Activated naive CD4-positive, alpha-beta T cell treated with Interleukin-2 at 50 U/mL for 16 hours (primary cell): ENCODE data around the gene ENTPD7.
"Not testable (repeated sequence)": the region's sequence is repeated elsewhere in the genome, so short reads cannot be mapped to it uniquely, and the experiment has no call there.

Source experiments
- DNase-seq: peaks from one replicate; pipeline ENCODE4 v3.0.0-alpha.2; 2020

The ENTPD7 gene

DNA sequence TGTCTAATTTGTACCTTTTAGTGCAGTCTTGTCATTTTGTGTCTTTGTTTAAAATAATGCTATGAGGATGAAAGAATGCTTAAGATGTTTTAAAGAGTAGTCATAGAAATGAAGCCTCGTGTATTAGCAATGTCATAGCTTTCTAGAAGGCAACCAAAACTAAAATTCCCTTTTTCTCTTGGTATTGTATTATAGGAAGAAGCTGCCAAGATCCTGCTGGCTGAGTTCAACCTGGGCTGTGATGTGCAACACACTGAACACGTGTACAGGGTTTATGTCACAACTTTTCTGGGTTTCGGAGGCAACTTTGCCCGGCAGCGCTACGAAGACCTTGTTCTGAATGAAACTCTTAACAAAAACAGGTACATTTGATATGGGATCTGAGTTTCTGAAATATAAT, 36.5 kb downstream of the ENTPD7 start:
- DNase-seq: no peak

DNA sequence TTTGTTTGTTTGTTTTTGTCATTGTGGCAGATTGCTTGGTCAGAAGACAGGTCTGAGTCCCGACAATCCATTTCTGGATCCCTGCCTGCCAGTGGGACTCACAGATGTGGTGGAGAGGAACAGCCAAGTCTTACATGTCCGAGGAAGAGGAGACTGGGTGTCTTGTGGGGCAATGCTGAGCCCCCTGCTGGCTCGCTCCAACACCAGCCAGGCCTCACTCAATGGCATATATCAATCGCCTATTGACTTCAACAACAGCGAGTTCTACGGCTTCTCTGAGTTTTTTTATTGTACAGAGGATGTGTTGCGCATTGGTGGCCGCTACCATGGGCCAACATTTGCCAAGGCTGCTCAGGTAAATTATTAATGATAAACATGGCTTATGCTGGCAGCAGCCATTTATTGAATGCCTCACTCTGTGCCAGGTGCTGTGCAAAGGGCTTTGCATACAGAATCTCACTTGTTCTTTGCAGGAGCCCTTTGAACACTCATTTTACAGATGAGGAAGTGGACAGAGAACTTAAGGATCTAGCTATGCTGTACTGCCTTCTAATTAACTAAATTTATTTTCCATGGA, 39.3 kb downstream of the ENTPD7 start:
- DNase-seq: no peak

DNA sequence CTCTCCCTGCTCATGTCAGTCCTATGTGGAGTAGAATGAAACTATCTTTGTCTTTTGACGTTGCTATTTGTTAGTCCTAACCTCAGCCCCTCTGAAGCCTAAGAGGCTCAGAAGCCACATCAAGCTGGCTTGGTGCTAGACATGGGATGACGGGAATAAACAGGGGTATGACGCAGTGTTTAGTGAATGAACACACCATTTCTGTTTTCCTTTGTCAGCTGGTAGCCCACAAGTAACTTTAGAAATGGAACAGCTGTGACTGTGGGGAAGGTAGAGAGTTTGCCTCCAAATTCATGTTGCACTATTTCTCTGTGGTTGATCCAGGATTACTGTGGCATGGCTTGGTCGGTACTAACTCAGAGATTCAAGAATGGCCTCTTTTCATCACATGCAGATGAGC, 41.3 kb downstream of the ENTPD7 start:
- no peak for DNase-seq

DNA sequence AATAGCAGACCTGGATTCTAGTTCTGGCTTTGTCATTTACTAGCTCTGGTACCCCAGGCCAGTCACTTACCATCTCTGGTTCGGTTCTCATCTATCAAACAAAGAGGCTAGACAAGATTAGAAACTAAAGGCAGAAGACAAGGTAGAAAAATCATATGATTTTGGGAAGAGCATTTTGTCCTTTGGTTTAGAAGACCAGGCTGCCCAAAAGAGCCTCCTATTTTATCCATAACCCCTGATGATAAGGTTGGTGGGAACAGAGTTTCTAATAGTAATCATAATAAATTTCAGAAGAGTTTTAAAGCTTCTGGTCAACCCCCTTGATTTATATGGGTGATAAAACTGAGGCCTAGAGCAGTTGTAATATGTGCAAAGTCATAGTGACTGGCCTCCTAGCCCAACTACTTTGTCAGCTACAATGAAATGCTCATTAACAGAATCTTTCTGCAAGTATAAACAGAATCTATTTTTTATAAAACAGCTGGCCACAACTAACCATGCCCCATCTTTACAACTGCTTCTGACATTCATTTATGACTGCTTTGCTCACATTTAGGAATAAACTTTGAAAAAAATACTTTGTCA, 49.2 kb downstream of the ENTPD7 start:
- DNase-seq: no peak

DNA sequence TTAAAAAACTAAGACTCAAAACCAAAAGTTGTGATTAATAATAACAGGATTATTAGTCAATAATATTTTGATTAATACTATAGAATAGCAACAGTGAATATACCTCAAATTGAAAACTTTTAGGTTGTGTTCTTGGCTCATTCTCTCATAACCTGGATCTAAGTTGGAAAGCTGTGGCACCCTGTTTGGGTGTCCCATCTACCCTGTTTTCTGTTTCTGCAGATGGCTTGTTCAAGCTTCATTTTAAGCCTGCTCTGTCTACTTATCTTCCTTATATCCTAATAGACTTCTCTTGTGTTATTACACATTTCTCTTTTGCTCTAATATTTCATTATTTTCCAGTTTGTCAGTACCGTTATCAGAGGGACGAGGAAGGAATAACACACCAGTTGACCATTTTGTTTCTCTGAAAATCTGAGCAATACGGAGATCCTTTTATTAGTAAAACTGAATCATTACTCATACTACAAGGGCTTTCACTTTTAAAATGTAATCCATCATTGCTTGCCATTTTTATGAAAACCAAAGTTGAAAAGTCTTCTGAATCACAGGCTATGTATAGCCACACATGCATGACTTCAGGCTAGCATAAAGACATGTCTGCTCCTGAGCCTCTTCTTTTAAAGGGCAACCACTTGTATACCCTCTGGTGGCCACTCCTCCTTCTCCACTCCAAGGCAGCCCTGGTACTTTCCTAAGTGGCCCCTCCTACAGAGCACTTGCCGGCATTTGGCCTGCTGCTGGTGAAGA, 50.3 kb downstream of the ENTPD7 start:
- no peak for DNase-seq

DNA sequence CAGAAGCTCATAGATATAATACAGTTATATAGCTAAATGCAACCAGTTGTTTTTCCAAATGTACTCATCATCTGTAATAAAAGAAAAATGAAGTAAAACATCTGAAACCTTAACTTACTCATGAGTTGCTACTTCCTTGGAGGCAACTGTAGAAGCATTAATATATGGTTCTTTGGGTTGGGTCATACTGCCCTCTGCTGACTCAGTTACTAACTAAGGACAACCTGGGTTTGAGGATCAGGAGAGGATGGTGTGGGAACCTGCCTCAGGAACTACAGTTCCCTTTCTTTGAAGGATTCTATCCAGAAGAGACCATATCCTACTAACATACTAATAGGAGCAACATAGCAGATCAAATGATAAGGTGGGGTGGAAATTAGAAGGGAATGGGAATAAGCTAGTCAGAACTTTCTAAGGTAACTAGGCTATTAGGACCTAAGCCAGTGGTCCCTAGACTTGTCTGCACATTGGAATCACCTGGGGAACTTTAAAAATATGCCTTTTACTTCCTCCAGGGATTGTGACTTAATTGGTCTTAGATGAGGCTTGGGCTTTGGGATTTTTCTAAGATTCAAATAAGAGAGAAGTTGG, 51.9 kb downstream of the ENTPD7 start:
- no peak for DNase-seq

DNA sequence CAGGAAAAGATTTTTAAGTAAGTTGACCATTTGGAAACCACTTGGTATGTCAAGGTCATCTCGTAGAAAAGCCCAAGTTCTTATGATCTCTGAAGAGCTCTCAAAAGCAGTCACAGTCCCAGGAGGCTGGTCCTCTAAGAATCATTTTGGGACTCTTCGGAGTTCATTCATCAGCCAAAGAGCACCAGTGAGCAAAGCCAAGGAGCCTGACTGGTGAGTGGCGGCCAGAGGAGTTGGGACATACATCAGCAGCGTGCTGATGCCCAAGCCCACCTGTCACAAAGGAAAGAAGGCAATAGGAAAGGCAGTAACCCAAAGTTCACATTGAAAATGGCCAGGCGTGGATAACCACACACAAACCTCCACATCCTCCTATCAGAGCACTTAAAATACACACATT, 55.1 kb downstream of the ENTPD7 start:
- DNase-seq: no peak

DNA sequence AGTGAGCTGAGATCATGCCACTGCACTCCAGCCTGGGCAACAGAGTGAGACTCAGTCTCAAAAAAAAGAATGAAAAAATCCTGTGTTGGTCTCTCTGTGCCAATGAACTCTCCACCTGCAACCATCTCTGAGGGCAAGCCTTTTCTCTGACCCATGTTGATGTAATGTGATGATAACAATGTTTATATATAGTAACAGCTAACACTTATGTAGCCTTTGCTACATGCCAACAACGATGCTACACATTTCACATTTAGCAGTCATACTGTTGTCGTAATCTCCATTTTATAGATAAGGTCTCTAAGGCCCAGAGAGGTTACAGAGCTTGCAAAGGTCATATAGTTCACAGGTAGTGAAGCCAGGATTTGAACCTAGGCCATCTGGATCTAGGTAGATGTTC, 61.1 kb downstream of the ENTPD7 start:
- DNase-seq: no peak

DNA sequence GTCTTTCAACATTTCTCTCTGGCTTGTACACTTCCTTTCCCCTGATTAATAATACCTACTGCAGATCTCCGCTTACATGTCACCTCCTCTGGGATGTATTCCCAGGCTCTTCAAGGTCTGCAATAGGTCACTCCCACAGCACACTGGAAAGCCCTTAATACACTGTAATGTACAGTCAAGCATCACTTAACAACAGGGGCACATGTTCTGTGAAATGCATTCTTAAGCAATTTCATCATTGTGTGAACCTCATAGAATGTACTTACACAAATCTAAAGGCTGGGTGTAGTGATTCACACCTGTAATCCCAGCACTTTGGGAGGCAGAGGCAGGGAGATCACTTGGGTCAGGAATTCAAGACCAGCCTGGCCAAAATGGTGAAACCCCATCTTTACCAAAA, 70.7 kb downstream of the ENTPD7 start:
- DNase-seq: no peak

DNA sequence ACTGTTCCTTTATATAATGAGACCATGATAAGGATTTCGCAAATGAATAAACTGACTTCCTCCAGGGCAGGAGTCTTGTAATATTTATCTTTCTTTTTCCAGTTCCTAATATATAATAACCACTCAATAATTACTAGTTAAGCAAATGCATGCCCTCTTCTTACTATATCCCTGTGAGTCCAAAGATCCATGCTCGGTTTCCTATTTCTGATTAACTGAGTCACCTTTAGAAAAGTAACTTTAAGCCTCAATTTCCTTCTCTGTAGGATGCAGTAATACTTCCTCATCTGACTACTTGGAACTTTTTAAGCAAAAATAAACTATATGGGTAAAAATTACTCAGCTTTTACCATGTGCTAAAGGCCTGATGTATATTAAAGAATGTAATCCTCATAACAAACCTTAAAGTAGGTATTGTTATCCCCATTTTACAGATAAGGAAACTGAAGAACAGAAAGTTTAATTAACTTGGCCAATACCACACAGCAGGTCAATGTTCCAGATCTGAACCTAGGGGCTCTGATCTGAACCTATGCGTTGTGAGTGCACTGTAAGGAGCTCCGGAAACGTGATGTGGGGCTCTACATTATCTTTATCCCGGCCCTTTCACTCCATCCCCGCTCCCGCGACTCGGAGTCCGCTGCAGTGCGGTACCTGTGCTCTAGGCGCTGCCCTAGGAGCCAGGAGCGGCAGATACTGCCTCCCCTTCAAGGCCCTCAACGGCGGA, 72.2 kb downstream of the ENTPD7 start:
- no peak for DNase-seq

DNA sequence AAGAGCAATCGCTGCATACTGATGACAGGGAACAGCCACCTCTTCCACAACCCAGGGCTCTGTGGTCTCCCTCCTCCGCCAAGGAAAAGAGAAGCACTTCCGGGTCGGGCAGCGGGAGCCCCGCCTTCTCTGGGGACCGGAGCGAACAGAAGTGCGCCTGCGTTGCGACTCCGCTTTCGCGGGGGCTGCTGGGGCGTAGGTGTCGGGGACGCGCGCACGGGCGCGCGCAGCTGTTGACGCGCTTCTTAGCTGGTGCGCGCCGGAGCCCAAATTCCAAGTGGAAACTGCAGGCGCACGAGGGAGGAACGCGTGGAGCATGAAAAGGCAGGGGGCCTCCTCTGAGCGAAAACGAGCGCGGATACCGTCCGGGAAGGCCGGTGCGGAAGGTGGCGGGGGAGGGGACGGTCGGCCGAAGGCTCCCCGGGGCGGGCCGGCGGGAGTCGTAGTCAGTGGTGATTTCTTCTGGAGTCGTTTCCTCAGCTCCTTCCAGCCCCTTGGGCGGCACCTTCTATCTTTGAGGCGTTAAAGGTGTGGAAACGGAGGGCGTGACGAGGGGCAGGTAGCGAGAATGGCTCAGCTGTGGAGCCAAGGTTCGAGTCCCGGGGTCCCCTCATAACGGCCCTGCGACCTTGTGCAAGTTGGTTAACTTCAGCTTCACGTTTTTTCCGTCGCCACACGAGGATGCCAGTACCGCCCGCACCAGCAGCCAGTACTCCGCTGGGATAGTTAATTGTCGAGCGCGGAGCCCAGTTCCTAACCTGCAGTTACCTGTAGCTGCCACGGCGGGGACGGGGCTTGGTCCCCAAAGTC, 72.9 kb downstream of the ENTPD7 start, which contains the start of the genes COX15 and CUTC:
COX15 (minus strand) TSS at position 95 of the 810 bp plus-strand sequence; CDS start at position 17, 78 bp downstream.
CUTC (plus strand) TSS at position 202 of the 810 bp plus-strand sequence; CDS start at position 317, 115 bp downstream.
- peak; percentile 95 for DNase-seq

DNA sequence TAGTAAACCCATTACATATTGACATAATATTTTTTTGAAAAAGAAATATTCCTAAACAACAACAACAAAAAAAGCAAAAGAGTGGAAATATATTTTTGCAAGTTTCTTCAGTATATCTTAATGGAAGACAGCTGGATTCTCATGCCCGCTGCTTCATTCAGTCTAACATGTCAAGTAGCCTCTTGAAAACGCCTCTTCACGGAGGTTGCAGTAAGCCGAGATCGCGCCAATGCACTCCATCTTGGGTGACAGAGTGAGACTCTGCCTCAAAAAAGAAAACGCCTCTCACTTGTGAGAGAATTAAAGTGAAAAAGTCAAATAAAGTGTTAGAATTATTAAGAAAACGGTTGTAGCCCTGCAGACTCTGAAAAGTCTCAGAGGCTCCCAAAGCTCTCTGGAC, 74.1 kb downstream of the ENTPD7 start:
- no peak for DNase-seq

DNA sequence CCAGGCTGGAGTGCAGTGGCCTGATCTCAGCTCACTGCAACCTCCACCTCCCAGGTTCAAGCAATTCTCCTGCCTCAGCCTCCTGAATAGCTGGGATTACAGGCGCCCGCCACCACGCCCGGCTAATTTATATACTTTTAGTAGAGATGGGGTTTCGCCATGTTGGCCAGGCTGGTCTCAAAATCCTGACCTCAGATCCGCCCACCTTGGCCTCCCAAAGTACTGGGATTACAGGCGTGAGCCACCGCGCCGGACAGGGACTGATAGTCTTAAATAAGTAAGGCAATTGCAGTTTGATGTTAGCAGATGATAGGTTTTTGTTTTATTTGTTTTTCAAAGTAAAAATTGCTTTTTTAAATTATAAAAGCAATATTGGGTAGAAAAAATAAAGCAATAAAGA, 74.8 kb downstream of the ENTPD7 start:
- not testable (repeated sequence) for DNase-seq

DNA sequence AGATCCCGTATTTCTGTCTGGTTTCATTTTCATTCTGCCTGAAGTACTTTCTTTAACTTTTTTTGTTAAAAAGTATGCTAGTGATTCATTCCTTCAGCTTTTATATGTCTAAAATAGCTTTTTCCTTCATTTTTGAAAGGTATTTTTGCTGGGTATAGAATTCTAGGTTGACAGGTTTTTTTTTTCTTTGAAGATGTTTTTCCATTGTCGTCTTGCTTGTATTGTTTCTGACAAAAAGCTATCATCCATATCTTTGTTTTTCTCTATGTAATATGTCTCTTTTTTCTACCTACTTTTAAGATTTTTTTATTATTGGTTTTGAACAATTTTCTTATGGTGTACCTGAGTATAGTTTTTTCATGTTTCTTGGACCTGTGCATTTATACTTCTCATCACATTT, 81.0 kb downstream of the ENTPD7 start:
- DNase-seq: no peak

DNA sequence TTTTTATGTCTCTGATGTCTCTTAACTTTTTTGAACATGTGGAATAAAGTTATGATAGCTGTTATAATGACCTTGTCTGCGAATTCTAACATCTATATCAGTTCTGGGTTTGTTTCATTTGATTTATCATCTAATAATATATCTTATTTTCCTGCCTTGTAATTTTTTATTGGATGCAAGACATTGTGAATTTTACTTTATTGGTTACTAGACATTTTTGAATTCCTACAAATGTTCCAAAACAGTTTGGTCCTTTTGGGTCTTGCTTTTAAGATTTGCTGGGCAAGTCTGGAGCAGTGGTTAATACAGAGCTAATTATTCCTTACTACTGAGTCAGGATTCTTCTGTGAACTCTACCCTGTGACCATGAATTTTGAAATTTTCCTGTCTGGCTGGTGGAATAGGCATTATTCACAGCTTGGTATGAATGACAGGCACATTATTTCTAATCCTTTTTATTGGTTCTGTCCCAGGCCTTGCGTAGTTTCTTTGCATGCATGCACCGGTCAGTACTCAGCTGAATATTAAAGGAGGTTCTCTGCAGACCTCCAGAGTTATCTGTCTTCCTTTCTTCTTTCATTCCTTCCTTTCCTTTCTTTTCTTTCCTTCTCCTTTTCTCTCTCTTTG, 81.7 kb downstream of the ENTPD7 start:
- DNase-seq: no peak

DNA sequence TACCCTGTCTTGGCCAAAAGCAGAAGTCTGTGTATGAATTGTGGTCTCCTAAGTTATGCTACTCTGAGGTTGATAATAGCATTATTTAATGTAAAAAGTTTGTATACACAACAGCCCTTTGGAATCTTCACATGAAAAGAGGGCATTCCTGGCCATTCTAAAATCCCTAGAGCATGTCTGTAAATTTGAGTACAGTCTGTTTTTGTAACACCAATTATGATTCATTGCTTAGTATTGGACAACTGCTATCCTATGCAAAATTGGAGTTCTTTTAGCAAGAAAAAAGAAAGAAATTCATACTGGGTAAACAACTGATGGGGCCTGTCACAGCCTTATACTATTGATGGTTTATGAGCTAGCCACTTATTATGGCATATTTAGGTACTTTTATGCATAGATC, 82.9 kb downstream of the ENTPD7 start:
- DNase-seq: no peak

DNA sequence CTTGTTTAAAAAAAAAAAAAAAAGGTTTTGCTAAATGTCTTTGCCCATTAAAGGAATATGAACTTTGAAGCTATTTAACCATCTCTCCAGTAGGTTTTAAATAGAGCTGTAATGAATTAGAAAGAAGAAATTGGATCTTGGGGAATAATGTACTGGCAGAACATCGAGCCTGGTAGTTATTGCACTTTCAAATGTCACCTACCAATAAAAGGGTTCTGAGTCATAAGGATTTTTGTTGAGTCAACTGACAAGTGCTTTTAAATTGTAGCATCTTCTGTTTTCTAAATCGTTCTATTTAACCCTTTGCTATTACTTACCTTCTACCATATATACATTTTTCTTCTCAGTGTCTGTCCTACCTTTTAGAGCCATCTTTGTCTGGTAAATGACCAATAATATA, 83.4 kb downstream of the ENTPD7 start:
- DNase-seq: no peak

DNA sequence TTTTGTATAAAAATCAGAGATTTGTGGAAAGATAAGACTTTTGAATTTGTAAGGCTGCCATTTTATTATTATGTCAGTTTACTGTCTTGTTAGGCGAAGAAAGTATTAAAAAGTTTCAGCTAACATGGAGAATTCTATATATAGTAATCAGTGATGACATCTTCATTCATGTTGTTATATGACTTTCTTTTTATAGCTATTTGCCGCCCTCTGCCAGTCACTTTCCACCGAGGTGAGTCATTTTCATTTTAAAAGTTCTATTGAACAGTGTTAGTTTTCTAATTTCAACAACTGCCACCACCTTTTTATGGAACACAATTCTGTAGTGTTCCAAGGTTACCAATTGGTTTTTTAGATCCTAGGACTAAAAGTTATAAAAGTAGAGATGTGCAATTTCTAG, 84.5 kb downstream of the ENTPD7 start:
- DNase-seq: no peak

DNA sequence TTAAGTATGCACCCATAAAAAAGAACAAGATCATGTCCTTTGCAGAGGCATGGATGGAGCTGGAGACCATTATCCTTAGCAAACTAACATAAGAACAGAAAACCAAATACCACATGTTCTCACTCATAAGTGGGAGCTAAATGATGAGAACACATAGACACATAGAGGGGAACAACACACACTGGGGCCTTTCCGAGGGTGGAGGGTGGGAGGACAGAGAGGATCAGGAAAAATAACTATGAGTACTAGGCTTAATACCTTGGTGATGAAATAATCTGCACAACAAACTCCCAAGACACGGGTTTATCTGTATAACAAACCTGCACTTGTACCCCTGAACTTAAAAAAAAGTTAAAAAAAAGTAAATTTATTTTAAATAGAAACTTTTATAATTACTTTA, 86.9 kb downstream of the ENTPD7 start:
- not testable (repeated sequence) for DNase-seq

DNA sequence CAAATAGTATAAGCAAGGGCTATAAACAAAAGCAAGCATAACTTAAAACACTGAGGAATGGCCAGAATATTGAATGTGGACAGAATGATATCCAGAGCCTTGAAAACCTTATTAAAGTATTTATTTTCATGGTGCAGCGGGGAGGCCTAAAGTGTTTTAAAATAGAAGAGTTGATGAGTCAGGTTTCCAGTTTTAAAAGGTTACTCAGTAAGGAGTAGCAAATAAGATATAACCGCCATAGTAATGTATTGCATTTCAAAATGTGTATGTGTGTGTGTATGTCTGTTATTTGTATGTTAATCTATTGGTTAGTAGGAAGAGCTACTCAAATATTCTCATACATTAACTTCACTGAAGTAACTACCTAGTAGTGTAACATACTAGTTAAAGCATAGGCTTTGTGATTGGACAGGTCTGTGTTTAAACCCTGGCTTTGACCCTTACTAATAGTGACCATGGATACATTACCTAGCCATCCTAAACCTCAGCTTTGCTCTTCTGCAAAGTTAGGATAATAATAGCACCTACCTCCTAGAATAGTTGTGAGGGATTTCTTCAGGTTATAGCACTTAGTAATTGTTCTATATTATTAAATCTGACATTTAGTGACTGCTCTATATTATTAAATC, 89.6 kb downstream of the ENTPD7 start:
- no peak for DNase-seq

DNA sequence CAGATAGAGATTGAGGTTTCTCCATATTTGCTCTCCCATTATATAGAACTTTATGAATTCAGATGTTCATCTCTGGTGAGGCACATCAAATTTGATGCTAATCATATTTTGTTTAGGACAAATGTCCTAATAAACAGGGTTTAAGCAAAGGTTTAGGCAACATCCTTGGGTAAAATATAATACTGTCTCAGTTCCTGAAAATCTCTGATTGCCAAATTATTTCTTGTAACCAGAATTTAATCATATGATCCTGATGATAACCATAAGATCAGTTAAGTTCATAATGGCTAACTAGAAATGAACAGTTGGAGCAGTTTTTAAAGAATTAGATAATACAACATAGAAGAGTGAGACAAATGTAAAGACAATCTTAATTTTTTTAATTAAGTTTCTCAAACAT, 91.3 kb downstream of the ENTPD7 start:
- DNase-seq: no peak
